Thyroid gland (tissue), 4 donors: ENCODE measurements around the gene NUP85.

Experiments used
- CTCF ChIP-seq, 6 experiments: fragments of 200-600 bp in 3 of 6; fragments of 450-650 bp in 3 of 6; sonication (generic) in 3 of 6; IDR thresholded peaks; one replicate each; pipeline ENCODE4 v1.5.1; 2016 to 2019; ENCODE audit warnings: antibody characterized with exemption in 6 of 6, mild to moderate bottlenecking in 2 of 6, inconsistent platforms in 1 of 6, moderate library complexity in 1 of 6
- POLR2A ChIP-seq, 2 donors: fragments of 450-650 bp; IDR thresholded peaks; one replicate each; pipeline ENCODE4 v1.6.1; 2017; ENCODE audit warnings: antibody characterized with exemption in 2 of 2, mild to moderate bottlenecking in 2 of 2, moderate library complexity in 1 of 2

GRCh38 chr17:75199886-75200618 lies 5.4 kb upstream of the NUP85 start:
- TF ChIP-seq CTCF (IDR thresholded peaks at IDR 0.05) (no peak), POLR2A (IDR thresholded peaks at IDR 0.05) (no peak)
